Skin epidermis (tissue), 12 donors: ENCODE data around the gene AADAT.
A peak's percentile ranks its signal among the peaks of the same experiment; 100 is the strongest.
"Not testable (repeated sequence)": the region's sequence is repeated elsewhere in the genome, so short reads cannot be mapped to it uniquely, and the experiment has no call there.

Experiments
- H3K27ac ChIP-seq, 21 experiments: fragments of 200-600 bp; sonication (generic) in 11 of 21; one replicate each; pipeline ENCODE4 v1.5.0; 2020; ENCODE audit warnings: mild to moderate bottlenecking in 3 of 21, inconsistent platforms in 2 of 21, moderate library complexity in 2 of 21
- H3K4me3 ChIP-seq, 7 experiments: fragments of 200-600 bp; sonication (generic) in 2 of 7; one replicate each; pipeline ENCODE4 v1.5.0; 2020; ENCODE audit warnings: inconsistent platforms in 2 of 7, mild to moderate bottlenecking in 2 of 7, moderate library complexity in 1 of 7

AADAT gene

DNA sequence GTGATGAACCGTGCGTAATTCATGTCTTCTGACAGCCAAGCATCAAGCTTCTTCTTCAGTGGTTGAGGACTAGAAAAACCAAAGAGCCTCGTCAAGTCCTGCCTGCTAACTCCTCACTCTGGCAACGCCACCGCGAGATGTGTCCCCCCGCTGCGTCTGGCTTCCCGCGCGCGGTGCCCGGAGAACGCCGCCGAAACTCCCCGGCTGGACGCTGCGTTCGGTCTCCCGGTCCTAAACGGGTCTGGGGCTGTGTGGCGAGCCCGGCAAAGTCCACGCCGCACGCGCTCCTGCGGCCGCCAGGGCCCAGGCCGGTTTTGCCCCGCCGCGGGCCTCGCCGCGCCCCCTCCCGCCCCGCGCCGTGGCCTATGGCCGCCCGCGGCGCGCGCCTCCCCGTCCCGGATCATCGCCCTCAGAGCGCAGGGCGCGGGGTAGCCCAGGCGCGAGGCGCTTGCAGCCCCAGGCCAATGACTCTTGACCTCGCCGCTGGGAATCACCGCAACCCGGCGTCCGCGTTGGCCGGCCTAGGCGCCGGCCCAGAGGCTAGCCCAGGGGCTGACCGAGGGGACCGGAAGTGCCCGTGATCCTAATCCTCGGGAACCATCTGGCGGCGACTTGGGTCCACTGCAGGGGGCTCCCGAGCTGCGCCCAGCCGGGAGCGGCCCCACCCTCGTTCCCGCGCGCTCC, at the start of gene AADAT:
Gene AADAT (minus strand): TSS at position 289 of the 684 bp plus-strand sequence. CDS start 266 bp downstream, at position 23.
- H3K4me3 ChIP-seq: peak within 1 kb of the TSS; percentile 32 to 57 (median 44)
- H3K27ac ChIP-seq: peak within 1 kb of the TSS in 16 of 21 experiments; percentile 12 to 64 (median 47)

DNA sequence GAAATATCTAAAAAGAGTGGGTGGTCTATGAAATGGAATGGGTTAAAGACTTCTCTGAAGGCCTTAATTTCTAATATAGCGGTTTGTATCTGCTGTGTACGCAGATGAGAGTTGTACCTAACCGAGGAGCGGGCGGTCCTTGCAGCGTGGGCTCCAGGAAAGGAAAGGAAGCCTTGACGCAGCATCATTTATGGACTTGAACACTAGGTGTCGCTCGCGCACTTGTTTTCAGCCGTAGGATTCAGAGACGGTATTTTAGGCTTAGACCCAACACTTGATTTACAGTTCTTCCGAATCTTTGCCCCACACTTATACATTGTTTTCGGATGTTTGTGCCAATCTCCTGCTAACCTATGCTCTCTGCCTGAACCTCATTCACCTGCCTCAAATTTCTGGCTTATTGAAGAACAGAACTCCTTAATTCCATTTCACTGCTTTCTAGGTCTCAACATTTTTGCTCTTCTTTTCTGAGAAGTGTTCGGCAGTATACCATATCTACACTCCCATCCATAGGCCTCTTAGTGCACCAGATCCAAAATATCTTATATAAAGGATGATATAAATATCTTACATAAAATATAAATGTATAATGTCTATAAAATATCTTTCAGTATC, 48.9 kb upstream of the AADAT start:
- Histone ChIP-seq H3K27ac (no peak overlapping the region), H3K4me3 (no peak overlapping the region)

DNA sequence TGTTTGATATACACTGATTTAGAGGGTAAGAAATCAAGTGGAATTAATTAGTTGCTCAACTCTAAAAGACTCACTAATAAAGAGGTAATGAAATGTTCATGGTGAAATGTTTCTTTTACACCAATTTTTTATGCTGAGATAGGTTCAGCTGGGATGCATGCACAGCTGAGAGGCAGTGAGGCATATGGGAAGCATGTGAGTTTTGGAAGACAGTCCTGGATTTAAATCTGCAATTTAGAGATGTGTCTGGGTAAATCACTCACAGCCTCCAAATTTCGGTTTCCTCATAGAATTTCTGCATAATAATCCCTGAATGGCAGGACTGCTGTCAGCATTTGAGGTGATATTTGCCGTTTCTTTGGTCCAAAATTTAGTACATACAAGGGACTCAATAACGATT, 48.2 kb upstream of the AADAT start:
- Histone ChIP-seq H3K27ac (no peak overlapping the region), H3K4me3 (no peak overlapping the region)

DNA sequence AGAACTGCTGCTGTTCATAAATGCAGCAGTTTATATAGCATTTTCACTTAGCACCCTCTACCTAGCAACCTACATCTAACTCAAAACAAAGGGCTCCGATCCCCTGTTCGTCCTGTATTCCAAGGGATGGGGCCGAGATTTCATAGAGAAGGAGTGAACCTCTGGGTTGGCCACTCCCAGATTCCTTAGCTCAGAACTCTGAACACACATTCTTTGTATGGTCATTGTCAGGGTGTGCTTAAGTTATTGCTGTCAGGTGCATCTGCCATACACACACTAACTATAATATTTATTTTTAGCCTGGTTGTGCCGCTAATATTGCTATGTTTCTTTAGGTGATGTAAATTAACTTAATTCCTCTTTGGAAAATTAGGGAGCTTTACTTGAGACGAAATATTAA, 47.7 kb upstream of the AADAT start:
- H3K27ac ChIP-seq: no peak overlapping the region

DNA sequence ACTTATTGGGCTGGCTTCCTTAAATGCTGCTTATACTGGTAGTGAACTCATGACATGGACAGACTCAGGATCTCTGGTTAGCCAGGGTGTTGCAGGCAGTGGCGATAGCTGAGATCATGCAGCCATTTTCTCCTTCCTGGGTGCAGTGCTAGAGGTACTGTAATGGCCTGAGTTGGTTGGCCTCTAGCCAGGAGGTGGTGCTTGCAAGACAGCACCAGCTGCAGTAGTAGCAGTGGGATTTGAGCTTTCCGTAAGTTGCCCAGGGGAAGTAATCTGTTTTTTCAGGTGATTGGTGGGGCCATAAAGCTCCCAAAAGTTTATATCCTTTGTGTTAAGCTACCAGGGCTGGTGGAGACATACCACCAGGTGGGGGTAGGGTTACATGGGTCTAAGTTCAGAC, 45.1 kb upstream of the AADAT start:
- Histone ChIP-seq H3K27ac (no peak overlapping the region), H3K4me3 (no peak overlapping the region)

More for the DNA sequence above, 47.7 kb upstream of the AADAT start:
- H3K4me3 ChIP-seq: no peak overlapping the region

- Histone ChIP-seq H3K4me3 (no peak overlapping the region), H3K27ac (peak overlapping the region in 1 of 21 experiments; percentile 4)
Measured at GRCh38 chr4:170128219-170128804, 38.6 kb upstream of the AADAT start.

DNA sequence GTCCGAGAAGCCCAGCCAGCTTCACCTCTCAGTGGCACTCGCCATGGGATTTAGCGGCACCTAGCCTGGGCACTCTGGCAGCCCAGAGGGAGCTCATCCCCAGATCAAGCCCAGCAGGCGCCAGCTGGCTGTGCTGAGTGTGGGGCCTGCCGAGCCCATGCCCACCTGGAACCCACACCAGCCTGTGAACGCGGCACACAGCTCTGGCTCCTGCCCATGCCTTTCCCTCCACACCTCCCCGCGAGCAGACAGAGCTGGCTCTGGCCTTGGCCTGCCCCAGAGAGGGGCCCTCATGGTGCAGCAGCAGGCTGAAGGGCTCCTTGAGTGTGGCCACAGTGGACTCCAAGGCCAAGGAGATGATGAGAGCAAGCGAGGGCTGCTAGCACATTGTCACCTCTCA, 38.0 kb upstream of the AADAT start:
- Histone ChIP-seq H3K4me3 (no peak overlapping the region), H3K27ac (peak overlapping the region in 1 of 21 experiments; percentile 4)

GRCh38 chr4:170124406-170124805, 34.6 kb upstream of the AADAT start:
- H3K4me3 ChIP-seq: no peak overlapping the region

DNA sequence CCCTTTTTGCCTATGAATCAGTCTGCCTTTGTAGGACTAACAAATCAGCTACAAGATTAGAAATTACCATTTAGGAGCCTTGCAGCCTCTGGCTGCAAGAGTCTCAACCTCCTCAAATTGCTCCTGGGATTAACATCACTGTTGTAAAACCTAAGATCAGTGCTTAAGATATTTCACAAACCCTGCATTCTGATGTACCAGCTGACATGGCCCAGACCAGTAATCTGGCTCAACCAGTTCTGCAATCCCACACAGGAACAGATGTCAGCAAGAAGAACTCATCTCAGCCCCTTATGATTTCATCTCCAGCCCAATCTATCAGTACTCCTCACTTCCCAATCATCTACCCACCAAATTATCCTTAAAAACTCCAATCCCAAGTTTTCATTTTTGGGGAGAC, 32.5 kb upstream of the AADAT start:
- Histone ChIP-seq H3K4me3 (no peak overlapping the region), H3K27ac (no peak overlapping the region)

More at GRCh38 chr4:170124406-170124805, 34.6 kb upstream of the AADAT start:
- H3K27ac ChIP-seq: no peak overlapping the region

DNA sequence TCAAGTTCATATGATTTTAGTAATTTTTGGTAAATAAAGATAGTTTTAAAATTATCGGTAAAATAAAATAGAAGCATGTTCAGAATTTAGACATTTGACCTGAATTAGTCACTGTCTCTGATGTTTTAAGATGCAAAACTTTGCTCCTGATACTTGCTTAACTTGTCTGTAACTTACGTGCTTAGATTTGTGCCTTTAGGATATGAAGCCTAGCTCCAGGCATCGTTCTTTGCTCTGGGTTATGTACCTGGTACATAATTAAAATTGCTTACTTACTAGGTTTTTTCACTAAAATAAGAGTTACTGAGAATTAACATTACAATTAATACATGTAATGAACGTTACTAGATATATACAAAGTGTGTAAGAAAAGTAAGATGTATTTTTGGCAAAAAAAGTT, 24.9 kb upstream of the AADAT start:
- H3K27ac ChIP-seq: no peak overlapping the region
- no peak overlapping the region for H3K4me3 ChIP-seq

DNA sequence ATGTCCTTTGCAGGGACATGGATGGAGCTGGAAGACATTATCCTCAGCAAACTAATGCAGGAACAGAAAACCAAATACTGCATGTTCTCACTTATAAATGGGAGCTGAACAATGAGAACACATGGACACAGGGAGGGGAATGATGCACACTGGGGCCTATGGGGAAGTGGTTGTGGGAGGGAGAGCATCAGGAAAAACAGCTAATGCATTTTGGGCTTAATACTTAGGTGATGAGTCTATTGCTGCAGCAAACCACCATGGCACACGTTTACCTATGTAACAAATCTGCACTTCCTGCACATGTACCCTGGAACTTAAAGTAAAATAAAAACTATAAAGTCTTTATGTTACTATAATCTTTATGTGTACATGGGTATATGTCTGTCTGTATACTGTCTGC, 24.4 kb upstream of the AADAT start:
- not testable (repeated sequence) for H3K27ac ChIP-seq, H3K4me3 ChIP-seq

- no peak overlapping the region for H3K4me3 ChIP-seq
- peak overlapping the region in 1 of 21 experiments; percentile 22 for H3K27ac ChIP-seq
Measured at GRCh38 chr4:170111546-170111945, 21.8 kb upstream of the AADAT start.

DNA sequence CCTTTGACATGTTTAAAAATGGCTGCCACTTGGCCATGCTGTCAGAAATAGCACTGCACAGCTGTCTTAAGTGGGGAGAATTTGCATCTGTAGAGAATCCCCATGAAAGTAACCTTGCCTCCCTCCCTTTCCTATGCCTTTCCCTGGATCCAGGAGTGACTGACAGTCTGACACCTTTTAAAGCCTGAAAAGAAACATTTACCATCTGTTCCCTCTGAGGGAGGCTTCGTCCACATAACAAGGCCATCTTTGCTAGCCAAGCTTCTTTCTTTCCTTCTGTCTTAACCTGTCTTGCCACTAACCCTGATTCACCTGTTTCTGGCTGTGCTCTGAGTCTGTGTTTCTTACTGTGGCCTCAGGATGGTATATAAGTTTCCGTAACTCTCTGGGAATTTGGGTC, 21.3 kb upstream of the AADAT start:
- H3K27ac ChIP-seq: no peak overlapping the region
- H3K4me3 ChIP-seq: no peak overlapping the region

GRCh38 chr4:170110285-170110672, 20.5 kb upstream of the AADAT start:
- H3K27ac ChIP-seq: peak overlapping the region in 4 of 21 experiments; percentile 16 to 50 (median 34)
- H3K4me3 ChIP-seq: no peak overlapping the region

GRCh38 chr4:170109586-170110284, 20.0 kb upstream of the AADAT start:
- H3K4me3 ChIP-seq: no peak overlapping the region
- H3K27ac ChIP-seq: peak overlapping the region in 6 of 21 experiments; percentile 16 to 48 (median 44)

- no peak overlapping the region for H3K27ac ChIP-seq
- H3K4me3 ChIP-seq: no peak overlapping the region
Measured at GRCh38 chr4:170106900-170107299, 17.1 kb upstream of the AADAT start.

- Histone ChIP-seq H3K4me3 (no peak overlapping the region), H3K27ac (no peak overlapping the region)
Measured at GRCh38 chr4:170102426-170102825, 12.7 kb upstream of the AADAT start.

DNA sequence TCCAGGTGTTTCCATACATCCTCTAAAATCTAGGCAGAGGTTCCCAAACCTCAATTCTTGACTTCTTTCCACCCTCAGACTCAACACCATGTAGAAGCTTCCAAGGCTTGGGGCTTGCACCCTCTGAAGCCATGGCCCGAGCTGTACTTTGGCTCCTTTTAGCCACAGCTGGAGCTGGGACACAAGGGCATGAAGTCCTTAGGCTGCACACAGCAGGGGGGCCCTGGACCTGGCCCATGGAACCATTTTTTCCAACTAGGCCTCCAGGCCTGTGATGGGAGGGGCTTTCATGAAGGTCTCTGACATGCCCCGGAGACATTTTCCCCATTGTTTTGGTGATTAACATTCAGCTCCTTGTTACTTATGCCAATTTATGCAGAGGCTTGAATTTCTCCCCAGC, 8.4 kb upstream of the AADAT start:
- H3K4me3 ChIP-seq, H3K27ac ChIP-seq: not testable (repeated sequence)

- H3K27ac ChIP-seq: no peak overlapping the region
- no peak overlapping the region for H3K4me3 ChIP-seq
Measured at GRCh38 chr4:170097681-170098080, 7.9 kb upstream of the AADAT start.

DNA sequence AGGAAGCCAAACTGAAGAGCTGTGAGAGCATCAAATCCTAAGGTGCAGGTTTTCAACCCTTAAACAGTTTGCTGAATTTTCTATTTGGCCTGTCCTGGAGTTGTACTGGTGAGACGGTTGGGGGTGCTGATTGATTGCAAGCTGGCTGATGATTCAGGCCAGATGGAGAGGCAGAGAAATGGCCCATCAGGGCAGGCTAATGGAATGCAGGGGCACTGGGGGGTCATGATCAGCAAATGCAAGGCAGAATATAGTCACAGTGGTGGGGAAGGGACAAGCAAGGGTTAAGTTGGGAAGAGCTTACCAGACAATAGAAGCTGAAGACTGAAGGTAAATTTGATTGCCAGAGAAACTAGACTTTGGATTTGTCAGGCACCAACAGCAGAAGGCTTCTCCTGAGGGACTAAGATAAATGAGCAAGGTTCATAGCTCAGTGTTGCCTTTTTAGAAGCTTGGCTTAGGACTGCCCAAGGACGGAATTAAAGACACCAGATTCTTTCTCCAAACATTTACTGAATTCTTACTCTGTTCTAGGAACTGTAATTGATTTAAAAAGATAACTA, 4.3 kb upstream of the AADAT start:
- H3K4me3 ChIP-seq: no peak overlapping the region
- H3K27ac ChIP-seq: no peak overlapping the region
